Fibroblast of the aortic adventitia (primary cell): ENCODE results near the gene AGAP3. TPM values are rescaled to one million over a fixed set of nuclear protein-coding genes. Genes with fewer than 3 reads are reported as not detected.

Experiments
- DNase-seq: peaks from one replicate; pipeline ENCODE4 v3.0.0-alpha.2; 2010; ENCODE audit warnings: low read depth
- H3K4me3 ChIP-seq: 2 replicates; pipeline ENCODE4 v1.5.1; 2011; ENCODE audit warnings: low read depth, mild to moderate bottlenecking, control low read depth, low read length, moderate library complexity
- CTCF ChIP-seq: IDR thresholded peaks from 2 replicates; pipeline ENCODE4 v1.5.1; 2011; ENCODE audit warnings: mild to moderate bottlenecking, low read length, control low read depth, inconsistent platforms; ENCODE audit not compliant: insufficient read depth
- total RNA-seq: library from RNA; depleted of rRNA; stranded (reverse); fragments of >200 nt; gene quantifications from 2 replicates; pipeline ENCODE4 v1.2.3, GENCODE V29; 2012; ENCODE audit warnings: low replicate concordance

The AGAP3 gene
- total RNA-seq, 1 donor: 50.2 TPM

DNA sequence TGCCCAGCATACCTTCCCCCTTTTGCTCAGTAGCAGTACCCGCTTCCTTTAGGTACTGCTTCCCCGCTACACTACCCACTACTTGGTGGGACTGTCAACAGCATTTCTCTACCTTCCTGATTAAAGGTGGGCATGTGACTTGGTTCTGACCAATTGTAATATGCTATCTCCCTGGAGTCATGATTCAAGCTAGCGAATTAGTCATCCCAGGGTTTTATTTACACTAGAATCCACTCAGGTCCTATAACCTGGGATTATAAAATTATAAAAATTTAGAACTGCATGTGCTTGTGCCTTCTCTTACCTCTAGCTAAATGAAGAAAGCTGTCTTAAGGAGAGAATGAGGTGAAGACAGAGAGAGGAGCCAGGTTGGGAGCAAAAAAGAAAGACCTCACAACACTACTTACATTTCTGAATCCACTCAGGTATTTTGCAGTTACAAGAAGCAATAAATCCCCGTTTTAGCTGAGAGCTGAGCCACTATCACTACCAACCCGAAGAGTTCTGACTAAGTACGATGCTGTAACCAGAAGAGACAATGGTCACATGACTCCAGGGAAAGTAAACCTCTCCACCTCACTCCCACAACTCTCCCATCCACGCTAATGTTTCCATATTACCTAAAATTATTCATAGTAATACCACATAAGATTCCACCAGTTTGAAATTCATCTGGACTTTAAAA is 71.5 kb downstream of the AGAP3 start:
- H3K4me3 ChIP-seq: no peak overlapping the region
- no peak for DNase-seq
- no peak for TF ChIP-seq CTCF

DNA sequence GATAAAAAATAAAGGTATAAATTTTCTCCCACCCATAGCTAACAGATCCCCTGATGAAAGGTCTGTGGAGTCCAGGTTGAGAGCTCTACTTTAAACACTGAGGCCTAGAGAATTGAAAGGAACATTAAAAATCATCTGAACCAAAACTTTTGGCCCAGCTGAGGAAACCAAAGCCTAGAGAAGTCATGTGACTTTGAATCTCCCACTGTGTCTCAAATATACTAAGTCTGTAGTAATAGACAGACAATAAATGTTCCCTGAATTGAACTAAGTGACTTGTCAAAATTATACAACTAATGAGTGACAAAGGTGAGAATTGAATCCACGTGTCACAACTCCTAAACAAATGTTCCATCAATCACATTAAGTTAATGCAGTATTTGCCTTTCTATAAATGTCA is 75.5 kb downstream of the AGAP3 start:
- DNase-seq: no peak
- no peak overlapping the region for H3K4me3 ChIP-seq
- TF ChIP-seq CTCF: no peak

DNA sequence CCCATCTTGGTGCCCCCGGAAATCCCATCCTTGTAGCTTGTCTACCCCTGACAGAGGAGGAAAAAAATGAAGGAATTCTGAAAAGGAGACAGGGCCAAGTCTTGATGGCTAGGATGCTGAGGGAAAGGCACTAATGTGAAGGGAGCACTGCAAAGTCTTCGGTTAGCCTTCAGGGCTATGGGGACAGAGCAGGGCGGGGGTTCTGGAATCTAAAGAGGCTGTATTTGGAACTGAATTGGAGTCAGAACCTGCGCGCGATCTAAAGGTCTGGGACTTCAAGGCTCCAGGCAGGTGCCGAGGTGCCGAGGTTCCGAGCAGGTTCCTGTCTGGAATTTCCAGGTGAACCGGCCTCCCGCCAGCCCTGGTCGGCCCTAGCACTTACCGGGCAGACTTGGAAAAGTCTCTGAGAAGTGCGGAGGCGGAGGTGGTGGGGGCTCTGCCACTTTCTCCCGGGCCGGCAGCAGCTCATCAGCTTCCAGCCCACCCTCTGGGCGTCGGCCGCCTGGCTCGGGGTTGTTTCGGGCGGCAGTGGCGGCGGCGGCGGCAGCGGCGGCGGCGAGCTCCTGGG is 80.4 kb downstream of the AGAP3 start:
- H3K4me3 ChIP-seq: no peak overlapping the region
- DNase-seq: no peak
- TF ChIP-seq CTCF: no peak

DNA sequence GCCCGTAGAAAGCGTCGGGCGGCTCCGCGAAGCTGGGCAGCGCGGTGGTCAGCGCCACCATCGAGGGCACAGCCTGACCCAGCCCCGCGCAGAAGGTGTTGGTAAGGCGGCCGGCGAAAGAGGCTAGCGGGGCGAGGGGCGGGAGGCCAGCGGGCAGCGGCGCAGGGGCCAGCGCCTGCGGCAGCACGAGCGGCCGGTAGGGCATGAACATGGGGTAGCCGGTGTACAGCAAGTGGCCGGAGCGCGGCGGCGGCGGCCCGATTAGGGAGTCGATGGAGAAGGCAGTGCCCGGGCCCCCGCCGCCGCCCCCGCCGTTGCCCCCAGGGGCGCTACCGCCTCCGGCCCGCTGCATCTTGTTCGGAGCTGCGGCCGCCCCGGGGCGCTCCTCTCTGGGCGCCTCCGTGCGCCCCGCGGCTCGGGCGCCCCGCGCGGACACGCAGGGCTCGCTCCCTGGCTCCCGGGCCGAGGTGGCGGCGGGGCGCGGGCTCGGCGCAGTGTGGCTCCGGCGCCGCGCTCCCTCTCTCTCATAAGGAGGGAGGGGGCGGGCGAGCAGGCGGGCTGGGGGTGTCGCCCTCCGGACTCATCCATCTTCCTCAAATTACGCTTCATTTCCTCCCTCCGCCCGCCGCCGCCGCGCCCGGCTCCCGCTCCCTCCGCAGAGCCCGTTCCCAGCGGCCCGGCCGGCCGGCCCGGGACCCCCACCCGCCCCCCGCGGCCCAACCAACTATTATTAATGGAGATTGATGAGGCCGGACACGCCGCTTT is 81.1 kb downstream of the AGAP3 start, which contains the start of gene GBX1:
GBX1 (minus strand) TSS at position 498 of the 765 bp plus-strand sequence; CDS start at position 352, 146 bp downstream.
- no peak for DNase-seq
- peak within 1 kb of the TSS; percentile 39 for H3K4me3 ChIP-seq
- TF ChIP-seq CTCF: no peak

- peak; percentile 44 for TF ChIP-seq CTCF
- no peak overlapping the region for H3K4me3 ChIP-seq
- DNase-seq: no peak
Observed at GRCh38 chr7:151168003-151168786, 81.9 kb downstream of the AGAP3 start.

GRCh38 chr7:151168787-151169162 is 82.5 kb downstream of the AGAP3 start:
- no peak overlapping the region for H3K4me3 ChIP-seq
- no peak for TF ChIP-seq CTCF
- DNase-seq: no peak
